K562 (cell line): ENCODE measurements around the gene SCAMP3. TPM values are rescaled to one million over a fixed set of nuclear protein-coding genes. Genes with fewer than 3 reads are reported as not detected.
A peak's percentile ranks its signal among the peaks of the same experiment; 100 is the strongest.

ENCODE experiments used
- EGR1 ChIP-seq: fragments of 450-650 bp; conservative IDR thresholded peaks from 2 replicates; pipeline ENCODE4 v1.6.1; 2017; ENCODE audit warnings: mild to moderate bottlenecking
- EP300 ChIP-seq: IDR thresholded peaks from 2 replicates; pipeline ENCODE4 v1.6.1; 2012; ENCODE audit warnings: low read length, improper control_type of control experiment
- EWSR1 ChIP-seq: fragments of 450-650 bp; IDR thresholded peaks from 2 replicates; pipeline ENCODE4 v1.6.1; 2018; ENCODE audit warnings: borderline replicate concordance, mild to moderate bottlenecking, low read depth, moderate library complexity; ENCODE audit not compliant: partially characterized antibody
- KAT2B ChIP-seq: IDR thresholded peaks from one replicate; pipeline ENCODE4 v1.6.1; 2012; ENCODE audit warnings: low read depth, mild to moderate bottlenecking, control low read depth, inconsistent platforms, low read length, moderate library complexity
- PML ChIP-seq: IDR thresholded peaks from 2 replicates; pipeline ENCODE4 v1.6.1; 2012; ENCODE audit warnings: low read length, inconsistent platforms
- POLR2AphosphoS5 ChIP-seq: IDR thresholded peaks from 2 replicates; pipeline ENCODE4 v1.6.1; 2011; ENCODE audit warnings: mild to moderate bottlenecking, low read depth, low read length, moderate library complexity; ENCODE audit not compliant: control insufficient read depth, insufficient read depth
- RBM15 ChIP-seq: fragments of 200-400 bp; formaldehyde crosslinking; IDR thresholded peaks from 2 replicates; pipeline ENCODE4 v1.6.1; 2018; ENCODE audit warnings: mild to moderate bottlenecking, low read length, moderate library complexity; ENCODE audit not compliant: insufficient read depth
- RNF219 ChIP-seq: fragments of 250-450 bp; sonication (Bioruptor Pico); IDR thresholded peaks from 2 replicates; pipeline ENCODE4 v1.5.0; 2022; ENCODE audit warnings: mild to moderate bottlenecking
- RUNX1 ChIP-seq: sonication (generic); IDR thresholded peaks from 2 replicates; pipeline ENCODE4 v1.6.1; 2016; ENCODE audit warnings: antibody characterized with exemption, low read depth
- SMC3 ChIP-seq: conservative IDR thresholded peaks from 2 replicates; pipeline ENCODE4 v1.6.1; 2011; ENCODE audit warnings: low read depth, low read length, improper control_type of control experiment; ENCODE audit not compliant: insufficient read depth
- TAF1 ChIP-seq: IDR thresholded peaks from 2 replicates; pipeline ENCODE4 v1.6.1; 2011; ENCODE audit warnings: mild to moderate bottlenecking, low read length, moderate library complexity; ENCODE audit not compliant: insufficient read depth, control insufficient read depth, severe bottlenecking; ENCODE audit errors: extremely low read depth
- TEAD4 ChIP-seq, 2 experiments: sonication (generic) in 1 of 2; formaldehyde crosslinking in 1 of 2; IDR thresholded peaks; 2 replicates each; pipeline versions ENCODE4 v1.6.1 to v1.8.0; 2012 to 2022; ENCODE audit warnings: borderline replicate concordance in 1 of 2, inconsistent platforms in 1 of 2, low read length in 1 of 2, mild to moderate bottlenecking in 1 of 2, missing genetic modification reagents in 1 of 2
- ZNF134 ChIP-seq: fragments of 250-450 bp; sonication (Bioruptor Pico); conservative IDR thresholded peaks from 2 replicates; pipeline ENCODE4 v1.4.0; 2020
- ZNF212 ChIP-seq: fragments of 450-650 bp; formaldehyde crosslinking; IDR thresholded peaks from 2 replicates; pipeline ENCODE4 v1.4.0; 2020; ENCODE audit warnings: mild to moderate bottlenecking
- ZNF778 ChIP-seq: fragments of 450-650 bp; formaldehyde crosslinking; IDR thresholded peaks from 2 replicates; pipeline ENCODE4 v1.4.0; 2020; ENCODE audit warnings: mild to moderate bottlenecking, moderate library complexity
- polyA plus RNA-seq, 8 experiments: library from polyadenylated mRNA; depleted of rRNA in 4 of 8; stranded (reverse) in 5 of 8; unstranded in 3 of 8; fragments of >200 nt; fragmentation: Nextera tagmentation in 2 of 8; fragmentation: Illumina TruSeq in 1 of 8; extraction: Ambion mirVana in 2 of 8; extraction: Trizol in 1 of 8; gene quantifications; 2 replicates each; pipeline versions ENCODE4 v1.2.1 to v1.2.3, GENCODE V29; 2011 to 2014; ENCODE audit warnings: inconsistent platforms in 1 of 8, missing spikeins in 1 of 8
- total RNA-seq, 7 experiments: library from RNA; depleted of rRNA in 6 of 7; stranded (reverse); fragments of >200 nt in 6 of 7; fragmentation: Illumina TruSeq in 2 of 7; extraction: Trizol in 2 of 7; gene quantifications; 2 replicates each; pipeline versions ENCODE4 v1.2.1 to v1.2.3, GENCODE V29; 2011 to 2021; ENCODE audit warnings: low replicate concordance in 1 of 7
- TF ChIP-seq, protein P1 (sequence below): fragments of 200-800 bp; sonication (Bioruptor generic); IDR thresholded peaks from 2 replicates; pipeline ENCODE4 v1.6.1; 2017; ENCODE audit warnings: missing genetic modification characterization, missing compliant biosample characterization
- TF ChIP-seq, protein P2 (sequence below): fragments of 450-650 bp; IDR thresholded peaks from one replicate; pipeline ENCODE4 v1.6.1; 2018; ENCODE audit warnings: mild to moderate bottlenecking, moderate library complexity; ENCODE audit not compliant: partially characterized antibody
- TF ChIP-seq, protein P3 (sequence below), 2 experiments: IDR thresholded peaks in 1 of 2; conservative IDR thresholded peaks in 1 of 2; 2 replicates each; pipeline ENCODE4 v1.6.1; 2016; ENCODE audit warnings: low read depth in 2 of 2, mild to moderate bottlenecking in 1 of 2, missing compliant biosample characterization in 1 of 2, missing genetic modification characterization in 1 of 2, moderate library complexity in 1 of 2

SCAMP3 gene
- total and polyA plus RNA-seq, 9 of the 15 experiments (the other 6 are each of a cell fraction or from before 2014, with no cell fraction given): 14.2 to 131 (median 86.1) TPM

DNA sequence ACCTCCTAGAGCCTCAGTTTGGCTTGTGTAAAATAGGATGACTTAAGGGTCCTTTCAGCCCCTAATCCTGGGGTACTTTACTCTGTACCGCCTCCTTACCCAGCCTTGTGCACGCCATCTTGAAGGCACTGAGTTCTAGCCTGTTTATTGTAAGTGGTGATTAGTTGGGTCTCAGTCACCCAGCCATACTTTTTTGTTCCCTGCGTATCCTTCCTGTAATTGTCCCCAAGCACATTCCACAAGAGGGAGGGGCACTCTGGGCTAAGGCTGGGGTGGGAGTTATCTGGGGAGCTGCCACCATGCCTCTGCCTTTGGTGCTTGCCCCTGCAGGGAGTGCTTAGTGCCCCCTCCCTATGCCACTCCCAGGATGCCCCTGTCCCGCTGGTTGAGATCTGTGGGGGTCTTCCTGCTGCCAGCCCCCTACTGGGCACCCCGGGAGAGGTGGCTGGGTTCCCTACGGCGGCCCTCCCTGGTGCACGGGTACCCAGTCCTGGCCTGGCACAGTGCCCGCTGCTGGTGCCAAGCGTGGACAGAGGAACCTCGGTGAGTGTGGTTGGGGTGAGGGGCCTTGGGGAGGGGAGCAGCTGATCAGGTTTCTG lies 47.4 kb upstream of the SCAMP3 start (continued):
- no peak for TF ChIP-seq KAT2B
- TF ChIP-seq, protein P1, sequence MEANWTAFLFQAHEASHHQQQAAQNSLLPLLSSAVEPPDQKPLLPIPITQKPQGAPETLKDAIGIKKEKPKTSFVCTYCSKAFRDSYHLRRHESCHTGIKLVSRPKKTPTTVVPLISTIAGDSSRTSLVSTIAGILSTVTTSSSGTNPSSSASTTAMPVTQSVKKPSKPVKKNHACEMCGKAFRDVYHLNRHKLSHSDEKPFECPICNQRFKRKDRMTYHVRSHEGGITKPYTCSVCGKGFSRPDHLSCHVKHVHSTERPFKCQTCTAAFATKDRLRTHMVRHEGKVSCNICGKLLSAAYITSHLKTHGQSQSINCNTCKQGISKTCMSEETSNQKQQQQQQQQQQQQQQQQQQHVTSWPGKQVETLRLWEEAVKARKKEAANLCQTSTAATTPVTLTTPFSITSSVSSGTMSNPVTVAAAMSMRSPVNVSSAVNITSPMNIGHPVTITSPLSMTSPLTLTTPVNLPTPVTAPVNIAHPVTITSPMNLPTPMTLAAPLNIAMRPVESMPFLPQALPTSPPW (CRISPR knock-in tag): peak; percentile 63
- TF ChIP-seq ZNF134: no peak
- no peak for TF ChIP-seq RUNX1
- TF ChIP-seq EWSR1: no peak
- TF ChIP-seq EP300: no peak
- no peak for TF ChIP-seq RNF219 (CRISPR knock-in tag)
- TF ChIP-seq POLR2AphosphoS5: peak; percentile 38
- no peak; the same call in 1 of the 2 replicates for TF ChIP-seq PML
- TF ChIP-seq SMC3: 0 out of 2 replicates have a peak, but pooled peaks have one; percentile 5
- TF ChIP-seq RBM15: no peak
- peak; percentile 63 for TF ChIP-seq EGR1
- TF ChIP-seq, protein P2, sequence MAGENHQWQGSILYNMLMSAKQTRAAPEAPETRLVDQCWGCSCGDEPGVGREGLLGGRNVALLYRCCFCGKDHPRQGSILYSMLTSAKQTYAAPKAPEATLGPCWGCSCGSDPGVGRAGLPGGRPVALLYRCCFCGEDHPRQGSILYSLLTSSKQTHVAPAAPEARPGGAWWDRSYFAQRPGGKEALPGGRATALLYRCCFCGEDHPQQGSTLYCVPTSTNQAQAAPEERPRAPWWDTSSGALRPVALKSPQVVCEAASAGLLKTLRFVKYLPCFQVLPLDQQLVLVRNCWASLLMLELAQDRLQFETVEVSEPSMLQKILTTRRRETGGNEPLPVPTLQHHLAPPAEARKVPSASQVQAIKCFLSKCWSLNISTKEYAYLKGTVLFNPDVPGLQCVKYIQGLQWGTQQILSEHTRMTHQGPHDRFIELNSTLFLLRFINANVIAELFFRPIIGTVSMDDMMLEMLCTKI: no peak
- TF ChIP-seq ZNF212 (CRISPR knock-in tag): no peak
- TF ChIP-seq TEAD4 (IDR thresholded peaks at IDR 0.05; ENCODE audit: low read length): peak; percentile 73
- no peak for TF ChIP-seq TEAD4 (CRISPR knock-in tag; IDR thresholded peaks at IDR 0.05; ENCODE audit: borderline replicate concordance)
- peak; percentile 9 for TF ChIP-seq TAF1
- no peak for TF ChIP-seq ZNF778 (CRISPR knock-in tag)
- TF ChIP-seq, protein P3, sequence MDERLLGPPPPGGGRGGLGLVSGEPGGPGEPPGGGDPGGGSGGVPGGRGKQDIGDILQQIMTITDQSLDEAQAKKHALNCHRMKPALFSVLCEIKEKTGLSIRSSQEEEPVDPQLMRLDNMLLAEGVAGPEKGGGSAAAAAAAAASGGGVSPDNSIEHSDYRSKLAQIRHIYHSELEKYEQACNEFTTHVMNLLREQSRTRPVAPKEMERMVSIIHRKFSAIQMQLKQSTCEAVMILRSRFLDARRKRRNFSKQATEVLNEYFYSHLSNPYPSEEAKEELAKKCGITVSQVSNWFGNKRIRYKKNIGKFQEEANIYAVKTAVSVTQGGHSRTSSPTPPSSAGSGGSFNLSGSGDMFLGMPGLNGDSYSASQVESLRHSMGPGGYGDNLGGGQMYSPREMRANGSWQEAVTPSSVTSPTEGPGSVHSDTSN (CRISPR knock-in tag; IDR thresholded peaks at IDR 0.05; ENCODE audit: low read depth): no peak
- TF ChIP-seq, protein P3 (tag; conservative IDR thresholded peaks at IDR 0.05; ENCODE audit: low read depth): no peak
